Stimulated activated CD4-positive, alpha-beta T cell treated with anti-CD3 and anti-CD28 coated beads, Interleukin-15, amount 100 ng/mL, for 24 hours (primary cell): ENCODE results near the gene TMEM183A.

Experiments
- DNase-seq: peaks from one replicate; pipeline ENCODE4 v3.0.0-alpha.2; 2020

Gene TMEM183A

GRCh38 chr1:203048086-203048485, 40.9 kb downstream of the TMEM183A start:
- no peak for DNase-seq

GRCh38 chr1:203048555-203049051, 41.4 kb downstream of the TMEM183A start:
- DNase-seq, result no peak

- DNase-seq, result no peak
Observed at GRCh38 chr1:203049077-203049476, 41.9 kb downstream of the TMEM183A start.

- no peak for DNase-seq
Observed at GRCh38 chr1:203049576-203050180, 42.5 kb downstream of the TMEM183A start.

- DNase-seq, result no peak
Observed at GRCh38 chr1:203050826-203051225, 43.7 kb downstream of the TMEM183A start.

- no peak for DNase-seq
Observed at GRCh38 chr1:203051841-203052324, 44.7 kb downstream of the TMEM183A start.

GRCh38 chr1:203052601-203053000, 45.4 kb downstream of the TMEM183A start:
- DNase-seq, result no peak

- no peak for DNase-seq
Observed at GRCh38 chr1:203054184-203054583, 47.0 kb downstream of the TMEM183A start.

- no peak for DNase-seq
Observed at GRCh38 chr1:203054642-203055041, 47.5 kb downstream of the TMEM183A start.

GRCh38 chr1:203055161-203055799, 48.1 kb downstream of the TMEM183A start:
- DNase-seq, result no peak

- DNase-seq, result no peak
Observed at GRCh38 chr1:203056012-203056411, 48.8 kb downstream of the TMEM183A start.

- DNase-seq, result no peak
Observed at GRCh38 chr1:203056516-203056915, 49.3 kb downstream of the TMEM183A start.

- DNase-seq, result no peak
Observed at GRCh38 chr1:203057911-203058675, 50.9 kb downstream of the TMEM183A start.

- DNase-seq, result no peak
Observed at GRCh38 chr1:203058676-203058935, 51.4 kb downstream of the TMEM183A start.

GRCh38 chr1:203059485-203059884, 52.3 kb downstream of the TMEM183A start:
- no peak for DNase-seq

GRCh38 chr1:203060115-203060514, 52.9 kb downstream of the TMEM183A start:
- no peak for DNase-seq

- DNase-seq, result no peak
Observed at GRCh38 chr1:203063287-203063686, 56.1 kb downstream of the TMEM183A start.

GRCh38 chr1:203065191-203065590, 58.0 kb downstream of the TMEM183A start:
- no peak for DNase-seq

GRCh38 chr1:203065986-203066385, 58.8 kb downstream of the TMEM183A start:
- DNase-seq, result no peak

- no peak for DNase-seq
Observed at GRCh38 chr1:203066965-203067364, 59.8 kb downstream of the TMEM183A start.

GRCh38 chr1:203069030-203069747, 62.0 kb downstream of the TMEM183A start:
- no peak for DNase-seq

- DNase-seq, result no peak
Observed at GRCh38 chr1:203072002-203072602, 64.9 kb downstream of the TMEM183A start.

- no peak for DNase-seq
Observed at GRCh38 chr1:203072911-203073310, 65.7 kb downstream of the TMEM183A start.
